Kidney glomerular epithelial cell (primary cell): ENCODE data around the gene WDR77.

Experiments
- DNase-seq: peaks from one replicate; lab custom pipeline; 2025; lab: John Stamatoyannopoulos, UW

Gene WDR77

GRCh38 chr1:111469539-111469938, 20.5 kb upstream of the WDR77 start:
- DNase-seq = no peak

GRCh38 chr1:111468717-111469100, 19.7 kb upstream of the WDR77 start:
- no peak for DNase-seq

- DNase-seq = no peak
Observed at GRCh38 chr1:111467865-111468716, 19.0 kb upstream of the WDR77 start.

GRCh38 chr1:111466480-111466879, 17.4 kb upstream of the WDR77 start:
- DNase-seq = no peak

- no peak for DNase-seq
Observed at GRCh38 chr1:111465754-111466153, 16.7 kb upstream of the WDR77 start.

- peak; percentile 85 for DNase-seq
Observed at GRCh38 chr1:111463029-111463683, 14.1 kb upstream of the WDR77 start.

- peak; percentile 48 for DNase-seq
Observed at GRCh38 chr1:111462370-111463028, 13.4 kb upstream of the WDR77 start.

- no peak for DNase-seq
Observed at GRCh38 chr1:111461765-111462164, 12.7 kb upstream of the WDR77 start.

GRCh38 chr1:111455642-111456031, 6.6 kb upstream of the WDR77 start:
- DNase-seq = no peak

- no peak for DNase-seq
Observed at GRCh38 chr1:111454859-111455641, 6.0 kb upstream of the WDR77 start.

GRCh38 chr1:111453706-111454105, 4.7 kb upstream of the WDR77 start:
- no peak for DNase-seq

- DNase-seq = no peak
Observed at GRCh38 chr1:111452581-111452980, 3.5 kb upstream of the WDR77 start.

- no peak for DNase-seq
Observed at GRCh38 chr1:111450185-111450584, 1.1 kb upstream of the WDR77 start.

- no peak for DNase-seq
Observed at GRCh38 chr1:111449703-111450017, 604 bp upstream of the WDR77 start.

- no peak for DNase-seq
Observed at GRCh38 chr1:111448482-111448917, 556 bp downstream of the WDR77 start.

- DNase-seq = no peak
Observed at GRCh38 chr1:111446967-111447892, 1.8 kb downstream of the WDR77 start.

- DNase-seq = no peak
Observed at GRCh38 chr1:111446546-111446945, 2.5 kb downstream of the WDR77 start.

- no peak for DNase-seq
Observed at GRCh38 chr1:111444031-111444430, 5.0 kb downstream of the WDR77 start.

- DNase-seq = no peak
Observed at GRCh38 chr1:111442457-111442856, 6.6 kb downstream of the WDR77 start.

- DNase-seq = no peak
Observed at GRCh38 chr1:111441573-111442192, 7.4 kb downstream of the WDR77 start.
